ENCODE results near the gene MRPS31. TPM values are rescaled to one million over a fixed set of nuclear protein-coding genes. Genes with fewer than 3 reads are reported as not detected.

Gene MRPS31
- total and polyA plus RNA-seq, 4 donors, result 17.0 to 43.6 (median 25.7) TPM

DNA sequence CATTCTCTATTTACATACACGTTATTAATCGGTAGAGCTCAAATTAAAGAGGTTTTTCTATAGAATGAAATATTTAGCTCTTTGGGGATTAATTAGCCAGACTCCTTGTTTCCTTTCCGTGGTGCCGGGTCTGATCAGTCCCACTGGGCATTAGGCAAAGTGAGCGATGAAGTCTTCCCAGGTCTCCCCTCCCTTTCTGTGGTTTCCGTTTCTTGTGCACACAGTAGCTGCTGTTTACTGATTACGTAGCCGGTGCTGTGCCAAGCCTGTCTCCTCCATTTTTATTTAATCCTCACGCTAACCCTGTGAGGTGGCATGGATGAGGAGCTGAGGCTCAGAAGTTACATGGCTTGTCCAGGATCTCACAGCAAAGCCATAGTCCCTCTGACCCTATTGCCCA is 27.4 kb upstream of the MRPS31 start:
- H3K4me3 ChIP-seq, result no peak overlapping the region
- 76 to 82% methylated on average over 9 of the region's 9 CpGs for WGBS, 2 donors
- peaks cover 6 to 28% (median 11%) of the 10 kb centered on the region in 4 donors for H3K36me3 ChIP-seq (ENCODE audit: control insufficient read depth in 4 of 4, insufficient read depth in 4 of 4, low read length in 4 of 4)
- DNase-seq (no peak), ATAC-seq (ENCODE audit: insufficient read depth, low FRiP score) (no peak)
- peak overlapping the region in 1 of 2 donors; percentile 59 for H3K27ac ChIP-seq (ENCODE audit: low read depth in 1 of 2, low read length in 1 of 2)
- H3K9ac ChIP-seq (ENCODE audit: insufficient read depth in 1 of 2, low read length in 2 of 2), result no peak overlapping the region
- H3K9me3 ChIP-seq (ENCODE audit: control insufficient read depth in 4 of 4, insufficient read depth in 3 of 4, low read length in 3 of 4), result peaks cover 0 to 3% (median 0%) of the 10 kb centered on the region in 4 donors
- no peaks in the 10 kb centered on the region for H3K27me3 ChIP-seq (ENCODE audit: control insufficient read depth in 3 of 3, insufficient read depth in 3 of 3, low read length in 2 of 3)
- H3K4me1 ChIP-seq (ENCODE audit: control insufficient read depth in 5 of 5, insufficient read depth in 5 of 5, low read length in 5 of 5), result no peaks in the 10 kb centered on the region
- TF ChIP-seq, protein P1, sequence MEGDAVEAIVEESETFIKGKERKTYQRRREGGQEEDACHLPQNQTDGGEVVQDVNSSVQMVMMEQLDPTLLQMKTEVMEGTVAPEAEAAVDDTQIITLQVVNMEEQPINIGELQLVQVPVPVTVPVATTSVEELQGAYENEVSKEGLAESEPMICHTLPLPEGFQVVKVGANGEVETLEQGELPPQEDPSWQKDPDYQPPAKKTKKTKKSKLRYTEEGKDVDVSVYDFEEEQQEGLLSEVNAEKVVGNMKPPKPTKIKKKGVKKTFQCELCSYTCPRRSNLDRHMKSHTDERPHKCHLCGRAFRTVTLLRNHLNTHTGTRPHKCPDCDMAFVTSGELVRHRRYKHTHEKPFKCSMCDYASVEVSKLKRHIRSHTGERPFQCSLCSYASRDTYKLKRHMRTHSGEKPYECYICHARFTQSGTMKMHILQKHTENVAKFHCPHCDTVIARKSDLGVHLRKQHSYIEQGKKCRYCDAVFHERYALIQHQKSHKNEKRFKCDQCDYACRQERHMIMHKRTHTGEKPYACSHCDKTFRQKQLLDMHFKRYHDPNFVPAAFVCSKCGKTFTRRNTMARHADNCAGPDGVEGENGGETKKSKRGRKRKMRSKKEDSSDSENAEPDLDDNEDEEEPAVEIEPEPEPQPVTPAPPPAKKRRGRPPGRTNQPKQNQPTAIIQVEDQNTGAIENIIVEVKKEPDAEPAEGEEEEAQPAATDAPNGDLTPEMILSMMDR (IDR thresholded peaks at IDR 0.05; ENCODE audit: control extremely low read depth, extremely low read depth), result no peak

- TF ChIP-seq, protein P1 (IDR thresholded peaks at IDR 0.05; ENCODE audit: control extremely low read depth, extremely low read depth), result no peak
- DNase-seq, result no peak
- H3K4me1 ChIP-seq (ENCODE audit: control insufficient read depth in 5 of 5, insufficient read depth in 5 of 5, low read length in 5 of 5), result no peaks in the 10 kb centered on the region
- no peak overlapping the region for H3K9ac ChIP-seq (ENCODE audit: insufficient read depth in 1 of 2, low read length in 2 of 2)
- no peak for ATAC-seq (ENCODE audit: insufficient read depth, low FRiP score)
- H3K4me3 ChIP-seq, result no peak overlapping the region
- no peaks in the 10 kb centered on the region for H3K27me3 ChIP-seq (ENCODE audit: control insufficient read depth in 3 of 3, insufficient read depth in 3 of 3, low read length in 2 of 3)
- peaks cover 0 to 3% (median 0%) of the 10 kb centered on the region in 4 donors for H3K9me3 ChIP-seq (ENCODE audit: control insufficient read depth in 4 of 4, insufficient read depth in 3 of 4, low read length in 3 of 4)
- 85 to 93% methylated on average over 6 of the region's 6 CpGs for WGBS, 2 donors
- H3K36me3 ChIP-seq (ENCODE audit: control insufficient read depth in 4 of 4, insufficient read depth in 4 of 4, low read length in 4 of 4), result peaks cover 5 to 26% (median 9%) of the 10 kb centered on the region in 4 donors
- H3K27ac ChIP-seq (ENCODE audit: low read depth in 1 of 2, low read length in 1 of 2), result no peak overlapping the region
These were observed 25.7 kb upstream of the MRPS31 start for GRCh38 chr13:40796649-40797048.

DNA sequence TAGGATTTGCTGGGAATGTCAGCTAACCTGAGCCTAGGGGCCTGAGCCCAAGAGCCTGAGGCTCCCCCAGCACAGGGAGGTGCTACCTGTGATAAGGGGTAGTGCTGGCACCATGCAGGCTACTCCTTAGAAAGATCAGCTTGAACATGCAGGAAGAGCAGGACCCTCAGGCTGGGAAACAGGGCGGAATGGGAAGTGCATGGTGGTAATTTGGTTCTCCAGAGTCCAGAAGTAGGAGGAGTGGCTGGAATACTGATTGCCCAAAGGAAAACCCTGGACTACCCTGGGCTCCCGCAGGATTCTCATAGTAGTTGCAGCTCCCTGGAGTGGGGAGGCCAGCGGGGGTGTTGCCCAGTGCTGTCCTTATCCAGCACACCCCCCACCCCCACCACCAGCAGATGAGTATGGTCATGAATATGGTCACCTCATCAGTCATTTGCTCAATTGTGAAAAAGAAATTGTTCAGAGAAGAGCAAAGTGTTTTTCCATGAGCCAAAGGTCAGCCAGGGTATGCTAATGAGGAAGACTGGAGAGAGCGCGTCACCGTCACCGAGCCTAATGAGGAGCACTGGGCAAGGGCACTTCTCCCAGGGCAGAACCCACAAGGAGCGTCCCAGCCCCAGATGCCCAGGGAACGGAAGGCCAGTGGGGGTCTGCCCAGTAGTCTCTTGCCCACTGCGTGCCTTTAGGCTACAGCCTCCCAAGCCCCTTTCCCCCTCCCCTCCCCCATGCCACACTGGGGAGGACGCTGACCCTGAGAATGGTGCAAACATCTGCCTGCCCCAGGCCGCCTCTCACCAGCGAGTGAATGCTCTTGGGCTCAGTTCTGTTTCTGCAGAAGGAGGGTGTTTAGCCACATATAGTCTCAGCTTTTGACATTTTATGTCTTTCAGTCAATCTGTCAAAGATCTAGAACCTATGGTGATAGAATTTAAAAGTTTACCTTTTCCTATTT is 23.7 kb upstream of the MRPS31 start:
- no peak overlapping the region for H3K4me3 ChIP-seq
- peaks cover 0 to 3% (median 0%) of the 10 kb centered on the region in 4 donors for H3K9me3 ChIP-seq (ENCODE audit: control insufficient read depth in 4 of 4, insufficient read depth in 3 of 4, low read length in 3 of 4)
- no peak overlapping the region for H3K9ac ChIP-seq (ENCODE audit: insufficient read depth in 1 of 2, low read length in 2 of 2)
- no peaks in the 10 kb centered on the region for H3K27me3 ChIP-seq (ENCODE audit: control insufficient read depth in 3 of 3, insufficient read depth in 3 of 3, low read length in 2 of 3)
- TF ChIP-seq, protein P1 (IDR thresholded peaks at IDR 0.05; ENCODE audit: control extremely low read depth, extremely low read depth), result no peak
- 93 to 95% methylated on average over 13 of the region's 13 CpGs for WGBS, 2 donors
- H3K36me3 ChIP-seq (ENCODE audit: control insufficient read depth in 4 of 4, insufficient read depth in 4 of 4, low read length in 4 of 4), result peaks cover 2 to 15% (median 6%) of the 10 kb centered on the region in 4 donors
- no peak overlapping the region for H3K27ac ChIP-seq (ENCODE audit: low read depth in 1 of 2, low read length in 1 of 2)
- no peak for ATAC-seq (ENCODE audit: insufficient read depth, low FRiP score)
- DNase-seq, result no peak
- H3K4me1 ChIP-seq (ENCODE audit: control insufficient read depth in 5 of 5, insufficient read depth in 5 of 5, low read length in 5 of 5), result peaks cover 0 to 7% (median 0%) of the 10 kb centered on the region in 5 donors

All from lung (tissue), 12 donors.